ENCODE data around the gene HSPH1. TPM values are rescaled to one million over a fixed set of nuclear protein-coding genes. Genes with fewer than 3 reads are reported as not detected.

The HSPH1 gene
- total and polyA plus RNA-seq, 11 donors, result 24.6 to 88.1 (median 44.5) TPM

DNA sequence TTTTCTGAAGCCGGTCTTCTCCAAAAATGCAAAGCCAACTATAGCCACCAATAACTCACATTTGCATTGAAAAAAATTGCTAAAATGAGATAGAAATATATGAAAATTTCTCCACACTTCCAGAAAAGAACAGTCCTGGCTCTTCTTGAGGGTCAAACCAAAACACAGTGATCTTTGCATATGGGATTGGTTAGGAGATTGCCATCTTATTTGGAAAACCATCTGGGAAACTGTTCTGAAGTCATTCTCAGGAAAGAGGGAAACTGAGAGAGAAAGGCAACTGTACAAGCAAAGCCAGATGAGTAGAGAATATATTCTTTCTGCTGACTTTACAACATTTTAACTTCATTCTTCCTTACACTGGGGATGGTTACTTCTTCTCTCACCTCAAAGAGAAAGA is 54.6 kb downstream of the HSPH1 start:
- Histone ChIP-seq H3K36me3 (no peaks in the 10 kb centered on the region), H3K9me3 (no peaks in the 10 kb centered on the region), H3K4me3 (no peak overlapping the region), H3K27me3 (no peaks in the 10 kb centered on the region), H3K4me1 (peaks cover 0 to 1% (median 0%) of the 10 kb centered on the region in 12 donors), H3K27ac (no peak overlapping the region)
- WGBS, 4 donors, result 93 to 97% (median 95%) methylated on average over 1 of the region's 1 CpG
- ATAC-seq (no peak), DNase-seq (no peak)
- no peak for TF ChIP-seq POLR2A (IDR thresholded peaks at IDR 0.05)
- TF ChIP-seq, protein P1, sequence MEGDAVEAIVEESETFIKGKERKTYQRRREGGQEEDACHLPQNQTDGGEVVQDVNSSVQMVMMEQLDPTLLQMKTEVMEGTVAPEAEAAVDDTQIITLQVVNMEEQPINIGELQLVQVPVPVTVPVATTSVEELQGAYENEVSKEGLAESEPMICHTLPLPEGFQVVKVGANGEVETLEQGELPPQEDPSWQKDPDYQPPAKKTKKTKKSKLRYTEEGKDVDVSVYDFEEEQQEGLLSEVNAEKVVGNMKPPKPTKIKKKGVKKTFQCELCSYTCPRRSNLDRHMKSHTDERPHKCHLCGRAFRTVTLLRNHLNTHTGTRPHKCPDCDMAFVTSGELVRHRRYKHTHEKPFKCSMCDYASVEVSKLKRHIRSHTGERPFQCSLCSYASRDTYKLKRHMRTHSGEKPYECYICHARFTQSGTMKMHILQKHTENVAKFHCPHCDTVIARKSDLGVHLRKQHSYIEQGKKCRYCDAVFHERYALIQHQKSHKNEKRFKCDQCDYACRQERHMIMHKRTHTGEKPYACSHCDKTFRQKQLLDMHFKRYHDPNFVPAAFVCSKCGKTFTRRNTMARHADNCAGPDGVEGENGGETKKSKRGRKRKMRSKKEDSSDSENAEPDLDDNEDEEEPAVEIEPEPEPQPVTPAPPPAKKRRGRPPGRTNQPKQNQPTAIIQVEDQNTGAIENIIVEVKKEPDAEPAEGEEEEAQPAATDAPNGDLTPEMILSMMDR (IDR thresholded peaks at IDR 0.05), result no peak
- intact Hi-C loops (cut with DNase I), result no loop called here

DNA sequence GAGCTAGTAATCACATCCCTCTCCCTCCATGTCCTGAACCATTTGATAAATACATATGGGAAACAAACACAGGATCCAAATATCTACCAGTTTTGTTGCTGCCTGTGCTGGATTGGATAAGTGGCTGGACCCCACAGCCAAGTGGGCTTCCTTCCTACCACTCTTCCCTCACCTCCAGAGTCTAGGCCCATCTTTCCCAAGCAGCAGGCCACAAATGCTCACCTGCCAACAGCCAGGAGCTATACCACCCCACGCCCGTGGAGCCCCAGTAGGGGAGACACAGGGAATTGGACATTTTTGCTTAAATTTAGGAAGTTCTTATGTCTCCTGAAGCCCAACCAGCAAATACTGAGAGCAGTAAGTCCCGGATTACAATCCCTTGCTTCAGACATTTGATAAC is 55.8 kb downstream of the HSPH1 start:
- Histone ChIP-seq H3K4me1 (peaks cover 0 to 10% (median 0%) of the 10 kb centered on the region in 12 donors), H3K27ac (no peak overlapping the region), H3K9me3 (no peaks in the 10 kb centered on the region), H3K36me3 (no peaks in the 10 kb centered on the region), H3K27me3 (peaks cover 0 to 3% (median 0%) of the 10 kb centered on the region in 9 donors), H3K4me3 (no peak overlapping the region)
- intact Hi-C loops (cut with DNase I), result no loop called here
- TF ChIP-seq, protein P1 (IDR thresholded peaks at IDR 0.05), result no peak
- no peak for TF ChIP-seq POLR2A (IDR thresholded peaks at IDR 0.05)
- DNase-seq (no peak), ATAC-seq (no peak)
- WGBS, 4 donors, result 82 to 91% (median 88%) methylated on average over 3 of the region's 3 CpGs

DNA sequence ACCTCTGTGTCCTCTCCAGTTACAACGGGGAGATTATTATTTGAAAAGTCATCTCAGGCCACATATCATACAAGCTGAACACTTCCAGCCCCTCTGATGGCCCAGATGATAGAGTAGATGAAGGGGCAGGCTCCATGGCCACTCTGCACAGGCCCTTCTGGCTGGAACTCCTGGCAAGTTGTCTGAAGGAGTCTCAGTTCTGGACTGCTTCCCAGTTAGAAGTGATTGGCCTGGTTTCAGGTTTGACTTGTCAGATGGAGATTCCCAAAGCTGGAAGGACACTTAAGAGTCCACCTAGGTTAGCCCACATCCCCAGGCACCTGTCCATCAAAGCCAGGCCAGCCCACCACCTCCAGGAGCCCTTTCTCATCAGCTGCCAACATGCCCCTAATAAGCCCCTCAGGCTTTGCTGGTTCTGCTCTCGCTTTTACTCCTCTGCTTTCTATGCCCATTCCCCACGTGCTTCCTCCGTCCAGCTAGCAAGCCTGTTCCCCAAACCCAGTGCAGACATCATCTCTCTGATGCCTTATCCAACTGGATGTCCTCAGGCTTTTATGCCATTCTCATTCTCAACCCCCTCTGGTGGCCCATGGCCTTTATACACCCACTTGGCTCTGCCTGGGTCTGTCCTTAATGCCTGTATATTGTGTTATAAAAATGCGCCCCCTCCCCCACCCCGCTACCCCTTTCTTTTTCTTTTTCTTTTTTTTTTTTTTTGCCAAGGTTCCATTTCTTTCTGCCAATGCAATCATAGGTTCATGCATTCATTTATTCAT is 56.5 kb downstream of the HSPH1 start:
- WGBS, 4 donors, result 80 to 88% (median 85%) methylated on average over 6 of the region's 6 CpGs
- peaks cover 0 to 11% (median 0%) of the 10 kb centered on the region in 12 donors for H3K4me1 ChIP-seq
- no peaks in the 10 kb centered on the region for H3K36me3 ChIP-seq
- DNase-seq (no peak), ATAC-seq (no peak)
- peaks cover 0 to 6% (median 0%) of the 10 kb centered on the region in 9 donors for H3K27me3 ChIP-seq
- intact Hi-C loops (cut with DNase I), result no loop called here
- no peak overlapping the region for H3K27ac ChIP-seq
- no peak overlapping the region for H3K4me3 ChIP-seq
- H3K9me3 ChIP-seq, result no peaks in the 10 kb centered on the region
- TF ChIP-seq POLR2A (IDR thresholded peaks at IDR 0.05), result no peak
- TF ChIP-seq, protein P1 (IDR thresholded peaks at IDR 0.05), result no peak

DNA sequence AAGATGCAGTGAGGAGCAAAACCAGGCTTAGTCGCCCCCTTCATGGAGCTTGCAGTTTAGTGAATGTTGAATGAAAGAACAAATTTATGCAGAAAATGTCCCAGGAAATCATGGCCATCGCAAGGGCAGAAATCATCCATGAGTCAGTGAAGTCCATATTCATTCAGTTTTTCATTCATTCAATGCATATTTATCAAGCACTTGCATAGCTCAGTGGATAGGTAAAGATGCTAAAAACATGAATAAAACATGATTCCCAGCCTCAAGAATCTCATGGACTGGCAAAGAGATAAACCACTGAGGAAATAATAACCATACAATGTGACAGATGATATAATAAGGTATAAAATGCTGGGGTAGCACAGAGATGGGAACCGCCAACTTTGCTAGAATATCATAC is 58.8 kb downstream of the HSPH1 start:
- intact Hi-C loops (cut with DNase I), result no loop called here
- peaks cover 0 to 11% (median 0%) of the 10 kb centered on the region in 12 donors for H3K4me1 ChIP-seq
- no peak overlapping the region for H3K27ac ChIP-seq
- H3K27me3 ChIP-seq, result peaks cover 0 to 17% (median 0%) of the 10 kb centered on the region in 9 donors
- no peak for TF ChIP-seq POLR2A (IDR thresholded peaks at IDR 0.05)
- TF ChIP-seq, protein P1 (IDR thresholded peaks at IDR 0.05), result no peak
- H3K9me3 ChIP-seq, result no peaks in the 10 kb centered on the region
- H3K4me3 ChIP-seq, result no peak overlapping the region
- H3K36me3 ChIP-seq, result no peaks in the 10 kb centered on the region
- WGBS, 4 donors, result 91 to 98% (median 94%) methylated on average over 3 of the region's 3 CpGs
- ATAC-seq (no peak), DNase-seq (no peak)

Measured in heart left ventricle (tissue), 16 donors.